ENCODE measurements around the gene RBPMS2. TPM values are rescaled to one million over a fixed set of nuclear protein-coding genes. Genes with fewer than 3 reads are reported as not detected.
A peak's percentile ranks its signal among the peaks of the same experiment; 100 is the strongest.
"Not testable (repeated sequence)": the region's sequence is repeated elsewhere in the genome, so short reads cannot be mapped to it uniquely, and the experiment has no call there.

RBPMS2 gene
- total and polyA plus RNA-seq, 5 experiments from 2014 or later, result not detected

DNA sequence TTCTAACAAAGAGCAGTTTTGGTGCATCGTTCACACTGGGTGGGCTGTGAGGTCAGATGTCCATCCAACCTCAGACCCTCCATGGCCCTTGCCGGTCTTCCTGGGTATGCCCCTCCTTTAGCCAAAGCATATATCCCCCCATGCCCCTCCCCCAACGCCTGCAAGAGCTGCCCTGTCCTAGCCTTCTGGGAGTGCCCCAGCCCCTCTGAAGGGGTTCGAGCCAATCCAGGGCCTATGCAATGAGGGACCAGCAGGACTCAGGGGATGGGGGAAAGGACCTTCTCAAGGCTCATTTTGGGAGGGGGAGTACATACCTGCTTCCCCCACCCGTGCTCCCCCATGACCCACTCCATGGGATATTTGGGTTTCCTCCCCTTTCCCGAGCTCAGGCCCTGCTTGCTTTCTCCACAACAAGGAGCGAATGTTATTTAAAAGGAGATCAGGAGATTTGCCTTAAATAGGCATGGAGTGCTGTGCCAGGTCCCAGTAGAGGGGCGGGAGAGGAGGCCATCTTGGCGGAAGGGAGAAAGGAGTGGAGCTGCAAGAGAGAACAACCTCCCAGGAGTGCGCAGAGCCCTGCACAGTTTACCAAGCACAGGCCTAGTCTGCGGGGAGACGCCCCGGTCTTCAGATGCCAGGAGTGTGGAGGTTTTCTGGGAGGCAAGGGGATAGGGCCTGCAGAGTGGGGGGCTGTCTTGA lies 31.8 kb upstream of the RBPMS2 start:
- ATAC-seq (no peak), DNase-seq (no peak)
- H3K27ac Mint-ChIP-seq, result no peak overlapping the region
- H3K4me3 Mint-ChIP-seq, result no peak overlapping the region
- no peaks in the 10 kb centered on the region for H3K36me3 Mint-ChIP-seq
- peaks cover 0 to 6% (median 4%) of the 10 kb centered on the region in 4 donors for H3K4me1 Mint-ChIP-seq
- POLR2A ChIA-PET, result interaction anchor here (0.8 kb wide), 1 partner anchor 86 kb away, joined by 3 read pairs; no protein-coding TSS in a partner anchor
- H3K27me3 Mint-ChIP-seq, result peaks cover 0 to 10% (median 2%) of the 10 kb centered on the region in 5 donors
- no peaks in the 10 kb centered on the region for H3K9me3 Mint-ChIP-seq

DNA sequence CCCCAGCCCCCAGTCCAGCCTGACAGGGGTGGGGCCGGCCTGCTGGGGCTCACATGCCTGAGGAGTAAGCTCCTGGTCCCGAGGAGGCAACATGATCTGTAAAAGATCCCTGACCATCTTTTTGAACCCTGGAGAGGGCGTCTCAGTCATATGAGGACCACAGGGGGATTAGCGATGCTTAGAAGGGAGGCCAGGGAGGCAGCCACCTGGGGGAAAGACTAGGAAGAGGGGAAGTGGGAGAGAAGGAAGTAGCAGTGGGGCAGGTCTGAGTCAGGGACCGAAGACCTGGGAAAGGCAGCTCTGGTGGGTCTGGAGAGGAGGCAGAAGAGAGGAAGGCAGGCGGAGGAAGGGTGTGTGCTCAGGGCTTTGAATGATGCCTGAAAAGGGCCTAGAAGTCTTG lies 31.1 kb upstream of the RBPMS2 start:
- POLR2A ChIA-PET, result no interaction called here

DNA sequence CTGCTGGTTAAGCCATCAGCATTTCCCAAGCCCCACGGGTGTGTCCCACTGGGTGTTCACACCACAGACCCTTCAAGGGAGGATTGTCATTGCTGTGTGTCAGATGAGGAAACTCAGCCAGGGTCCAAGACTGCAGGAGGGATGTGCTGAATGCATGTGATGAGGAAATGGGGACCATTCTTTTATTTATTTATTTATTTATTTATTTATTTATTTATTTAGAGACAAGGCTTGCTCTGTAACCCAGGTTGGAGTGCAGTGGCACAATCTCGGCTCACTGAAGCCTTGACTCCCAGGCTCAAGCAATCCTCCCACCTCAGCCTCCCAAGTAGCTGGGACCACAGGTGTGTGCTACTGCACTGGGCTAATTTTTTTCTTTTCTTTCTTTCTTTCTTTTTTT lies 29.2 kb upstream of the RBPMS2 start:
- H3K4me3 Mint-ChIP-seq, result no peak overlapping the region
- H3K27ac Mint-ChIP-seq, result peak overlapping the region in 1 of 10 donors; percentile 45
- DNase-seq, result no peak
- peaks cover 0 to 6% (median 0%) of the 10 kb centered on the region in 4 donors for H3K4me1 Mint-ChIP-seq
- H3K27me3 Mint-ChIP-seq, result peaks cover 0 to 10% (median 2%) of the 10 kb centered on the region in 5 donors
- POLR2A ChIA-PET, result interaction anchor here (0.7 kb wide), 1 partner anchor 22 kb away, joined by 3 read pairs; no protein-coding TSS in a partner anchor
- H3K9me3 Mint-ChIP-seq, result no peaks in the 10 kb centered on the region
- no peak for ATAC-seq
- no peaks in the 10 kb centered on the region for H3K36me3 Mint-ChIP-seq

More for the DNA sequence above, 31.1 kb upstream of the RBPMS2 start:
- Mint-ChIP-seq H3K27ac (peak overlapping the region in 1 of 10 donors; percentile 51), H3K27me3 (peaks cover 0 to 10% (median 2%) of the 10 kb centered on the region in 5 donors), H3K9me3 (no peaks in the 10 kb centered on the region), H3K36me3 (no peaks in the 10 kb centered on the region), H3K4me3 (no peak overlapping the region), H3K4me1 (peaks cover 0 to 8% (median 4%) of the 10 kb centered on the region in 4 donors)
- no peak for DNase-seq
- no peak for ATAC-seq

DNA sequence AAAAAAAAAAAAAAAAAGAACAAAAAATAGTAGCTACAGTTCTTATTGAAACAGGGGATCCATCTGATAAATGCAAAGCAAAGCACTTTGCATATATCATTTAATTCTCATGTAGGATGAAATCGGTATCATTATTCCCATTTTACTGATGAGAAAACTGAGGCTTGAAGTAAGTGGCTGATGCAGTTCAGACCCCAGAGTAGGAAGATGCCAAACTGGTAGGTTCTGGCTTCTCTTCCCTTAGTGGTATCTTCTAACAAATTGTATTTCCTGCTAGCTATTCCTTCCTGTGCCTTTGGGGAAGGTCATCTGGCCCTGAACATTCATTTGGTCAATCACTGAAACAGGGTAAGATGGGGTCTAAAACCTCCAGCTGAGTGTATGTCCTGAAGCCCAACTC lies 28.1 kb upstream of the RBPMS2 start:
- POLR2A ChIA-PET, result no interaction called here
- H3K36me3 Mint-ChIP-seq, result no peaks in the 10 kb centered on the region
- peaks cover 0 to 6% (median 0%) of the 10 kb centered on the region in 4 donors for H3K4me1 Mint-ChIP-seq
- H3K27ac Mint-ChIP-seq, result no peak overlapping the region
- no peak for ATAC-seq
- H3K9me3 Mint-ChIP-seq, result no peaks in the 10 kb centered on the region
- H3K27me3 Mint-ChIP-seq, result peaks cover 0 to 10% (median 0%) of the 10 kb centered on the region in 5 donors
- no peak overlapping the region for H3K4me3 Mint-ChIP-seq
- DNase-seq, result no peak

DNA sequence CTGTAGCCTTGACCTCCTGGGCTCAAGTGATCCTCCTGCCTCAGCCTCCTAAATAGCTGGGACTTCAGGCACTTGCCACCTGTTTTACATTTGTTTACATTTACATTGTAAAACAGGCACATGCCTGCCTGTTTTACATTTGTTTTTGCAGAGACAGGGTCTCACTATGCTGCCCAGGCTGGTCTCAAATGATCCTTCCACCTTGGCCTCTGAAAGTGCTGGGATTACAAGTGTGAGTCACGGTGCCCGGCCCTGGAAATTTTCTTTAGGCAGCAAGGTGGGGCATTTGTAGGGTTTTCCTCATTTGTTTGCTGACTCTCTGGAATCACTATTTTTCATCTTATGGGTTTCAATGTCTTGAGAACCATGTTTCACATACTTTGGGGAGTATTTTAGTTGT lies 25.1 kb upstream of the RBPMS2 start:
- Mint-ChIP-seq H3K4me1 (peaks cover 0 to 6% (median 0%) of the 10 kb centered on the region in 4 donors), H3K9me3 (no peaks in the 10 kb centered on the region), H3K4me3 (no peak overlapping the region), H3K27me3 (no peaks in the 10 kb centered on the region), H3K36me3 (no peaks in the 10 kb centered on the region), H3K27ac (no peak overlapping the region)
- no peak for DNase-seq
- POLR2A ChIA-PET, result no interaction called here
- no peak for ATAC-seq

DNA sequence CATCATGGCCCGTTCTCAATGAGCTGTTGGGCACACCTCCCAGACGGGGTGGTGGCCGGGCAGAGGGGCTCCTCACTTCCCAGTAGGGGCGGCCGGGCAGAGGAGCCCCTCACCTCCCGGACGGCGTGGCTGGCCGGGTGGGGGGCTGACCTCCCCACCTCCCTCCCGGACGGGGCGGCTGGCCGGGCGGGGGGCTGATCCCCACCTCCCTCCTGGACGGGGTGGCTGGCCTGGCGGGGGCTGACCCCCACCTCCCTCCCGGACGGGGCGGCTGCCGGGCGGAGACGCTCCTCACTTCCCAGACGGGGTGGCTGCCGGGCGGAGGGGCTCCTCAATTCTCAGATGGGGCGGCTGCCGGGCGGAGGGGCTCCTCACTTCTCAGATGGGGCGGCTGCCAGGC lies 23.5 kb upstream of the RBPMS2 start:
- H3K27me3 Mint-ChIP-seq, POLR2A ChIA-PET, ATAC-seq, H3K4me1 Mint-ChIP-seq, DNase-seq, H3K36me3 Mint-ChIP-seq, H3K9me3 Mint-ChIP-seq, H3K27ac Mint-ChIP-seq, H3K4me3 Mint-ChIP-seq: not testable (repeated sequence)

DNA sequence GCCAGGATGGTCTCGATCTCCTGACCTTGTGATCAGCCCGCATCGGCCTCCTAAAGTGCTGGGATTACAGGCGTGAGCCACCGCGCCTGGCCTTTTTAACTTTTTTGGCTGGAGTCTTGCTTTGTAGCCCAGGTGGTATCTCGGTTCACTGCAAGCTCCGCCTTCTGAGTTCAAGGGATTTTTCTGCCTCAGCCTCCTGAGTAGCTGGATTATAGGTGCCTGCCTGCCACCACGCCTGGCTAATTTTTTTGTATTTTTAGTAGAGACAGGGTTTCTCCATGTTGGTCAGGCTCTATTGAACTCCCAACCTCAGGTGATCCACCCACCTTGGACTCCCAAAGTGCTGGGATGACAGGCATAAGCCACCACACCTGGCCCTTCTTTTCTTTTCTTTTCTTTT lies 20.5 kb upstream of the RBPMS2 start:
- POLR2A ChIA-PET, result interaction anchor here (0.6 kb wide), 1 partner anchor 876 kb away, joined by 4 read pairs; no protein-coding TSS in a partner anchor
- ATAC-seq, H3K4me1 Mint-ChIP-seq, H3K36me3 Mint-ChIP-seq, H3K27me3 Mint-ChIP-seq, DNase-seq, H3K4me3 Mint-ChIP-seq, H3K27ac Mint-ChIP-seq, H3K9me3 Mint-ChIP-seq: not testable (repeated sequence)

DNA sequence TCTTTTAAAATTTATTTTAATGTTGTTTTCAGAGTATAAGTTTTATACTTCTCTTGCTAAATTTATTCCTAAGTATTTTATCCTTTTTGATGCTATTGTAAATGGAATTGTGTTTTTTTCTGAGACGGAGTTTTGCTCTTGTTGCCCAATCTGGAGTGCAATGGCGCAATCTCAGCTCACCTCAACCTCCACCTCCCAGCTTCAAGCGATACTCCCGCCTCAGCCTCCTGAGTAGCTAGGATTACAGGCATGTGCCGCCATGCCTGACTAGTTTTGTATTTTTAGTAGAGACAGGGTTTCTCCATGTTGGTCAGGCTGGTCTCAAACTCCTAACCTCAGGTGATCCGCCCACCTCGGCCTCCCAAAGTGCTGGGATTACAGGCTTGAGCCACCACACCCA lies 19.9 kb upstream of the RBPMS2 start:
- not testable (repeated sequence) for ATAC-seq

DNA sequence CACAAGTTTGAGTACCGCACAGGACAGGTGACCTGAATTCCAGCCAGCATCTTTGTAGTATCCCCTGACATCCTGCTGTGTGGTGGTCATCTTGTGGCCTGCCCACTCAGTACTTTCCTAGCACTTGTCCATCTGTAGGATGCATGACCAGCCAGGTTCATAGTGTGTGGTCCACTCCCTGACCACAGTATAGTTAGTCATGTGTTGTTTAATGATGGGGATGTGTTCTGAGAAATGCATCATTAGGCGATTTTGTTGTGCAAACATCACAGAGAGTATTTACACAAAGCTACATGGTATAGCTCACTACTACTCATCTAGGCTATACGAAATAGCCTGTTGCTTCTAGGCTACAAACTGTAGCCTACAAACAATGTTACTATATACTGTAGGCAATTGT lies 16.9 kb upstream of the RBPMS2 start:
- Mint-ChIP-seq H3K27me3 (no peaks in the 10 kb centered on the region), H3K27ac (no peak overlapping the region), H3K4me3 (no peak overlapping the region), H3K36me3 (no peaks in the 10 kb centered on the region), H3K9me3 (no peaks in the 10 kb centered on the region), H3K4me1 (no peaks in the 10 kb centered on the region)
- POLR2A ChIA-PET, result no interaction called here
- DNase-seq, result no peak
- ATAC-seq, result no peak

More for the DNA sequence above, 19.9 kb upstream of the RBPMS2 start:
- H3K4me3 Mint-ChIP-seq, DNase-seq, H3K9me3 Mint-ChIP-seq, H3K27me3 Mint-ChIP-seq, H3K36me3 Mint-ChIP-seq, H3K27ac Mint-ChIP-seq, H3K4me1 Mint-ChIP-seq, POLR2A ChIA-PET: not testable (repeated sequence)

DNA sequence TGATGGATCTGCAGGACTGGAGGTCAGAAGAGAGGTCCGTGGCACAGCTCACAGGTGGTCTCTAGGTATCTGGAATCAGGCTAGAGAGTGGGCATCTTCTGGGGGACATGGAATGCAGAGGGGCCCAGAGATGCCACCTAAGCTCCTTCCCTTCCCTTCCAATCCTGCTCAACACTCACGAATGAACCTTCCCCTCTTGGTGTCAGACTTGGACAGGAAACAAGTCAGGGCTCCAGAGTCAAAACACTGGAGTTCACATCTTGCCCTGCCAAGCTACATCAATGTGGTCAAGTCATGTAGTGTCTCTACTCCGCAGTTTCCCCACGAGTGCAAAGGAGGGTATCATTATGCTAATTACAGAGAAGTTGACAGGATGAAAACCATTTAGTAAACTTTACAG lies 16.0 kb upstream of the RBPMS2 start:
- Mint-ChIP-seq H3K27ac (no peak overlapping the region), H3K27me3 (no peaks in the 10 kb centered on the region), H3K4me1 (no peaks in the 10 kb centered on the region), H3K36me3 (no peaks in the 10 kb centered on the region), H3K4me3 (no peak overlapping the region), H3K9me3 (no peaks in the 10 kb centered on the region)
- DNase-seq (no peak), ATAC-seq (no peak)
- POLR2A ChIA-PET, result no interaction called here

DNA sequence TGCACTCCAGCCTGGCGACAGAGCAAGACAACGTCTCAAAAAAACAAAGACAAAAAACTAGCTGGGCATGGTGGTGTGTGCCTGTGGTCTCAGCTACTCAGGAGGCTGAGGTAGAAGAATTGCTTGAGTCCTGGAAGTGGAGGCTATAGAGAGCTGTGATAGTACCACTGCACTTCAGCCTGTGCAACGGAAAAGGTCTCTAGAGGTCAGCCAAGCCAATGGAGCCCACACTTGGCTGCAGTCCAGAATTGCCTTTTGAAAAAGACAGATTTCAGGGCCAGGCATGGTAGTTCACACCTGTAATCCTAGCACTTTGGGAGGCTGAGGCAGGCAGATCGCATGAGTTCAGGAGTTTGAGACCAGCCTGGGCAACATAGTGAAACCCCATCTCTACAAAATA lies 8.4 kb upstream of the RBPMS2 start:
- Mint-ChIP-seq H3K4me3 (no peak overlapping the region), H3K36me3 (no peaks in the 10 kb centered on the region), H3K27ac (no peak overlapping the region), H3K4me1 (peaks cover 2 to 10% (median 5%) of the 10 kb centered on the region in 4 donors), H3K27me3 (peaks cover 0 to 6% (median 5%) of the 10 kb centered on the region in 5 donors), H3K9me3 (no peaks in the 10 kb centered on the region)
- POLR2A ChIA-PET, result no interaction called here
- DNase-seq, result no peak
- ATAC-seq, result no peak

DNA sequence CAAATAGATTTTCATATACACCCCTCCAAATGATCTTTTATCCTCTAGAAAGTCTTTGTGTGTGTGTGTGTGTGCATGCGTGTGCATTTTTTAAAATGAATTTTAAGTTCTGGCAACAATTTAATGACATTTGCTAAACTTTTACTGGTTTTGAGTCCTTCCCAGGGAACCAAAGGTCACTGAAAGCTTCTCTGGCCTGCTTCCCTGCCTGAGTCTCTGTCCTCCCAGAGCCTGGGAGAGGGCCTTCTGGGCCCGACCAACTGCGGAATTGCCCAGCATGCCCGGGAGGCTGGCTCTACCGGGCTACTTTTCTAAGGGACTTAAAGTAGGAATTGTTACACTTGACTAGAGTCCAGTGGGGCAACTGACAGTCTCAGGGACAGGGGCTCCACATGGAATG lies 7.4 kb upstream of the RBPMS2 start:
- POLR2A ChIA-PET, result no interaction called here
- ATAC-seq (no peak), DNase-seq (no peak)
- Mint-ChIP-seq H3K9me3 (no peaks in the 10 kb centered on the region), H3K36me3 (no peaks in the 10 kb centered on the region), H3K27me3 (peaks cover under 1 to 6% (median 5%) of the 10 kb centered on the region in 5 donors), H3K4me1 (peaks cover 2 to 10% (median 5%) of the 10 kb centered on the region in 4 donors), H3K4me3 (no peak overlapping the region), H3K27ac (peak overlapping the region in 2 of 10 donors; percentile 10 to 21)

DNA sequence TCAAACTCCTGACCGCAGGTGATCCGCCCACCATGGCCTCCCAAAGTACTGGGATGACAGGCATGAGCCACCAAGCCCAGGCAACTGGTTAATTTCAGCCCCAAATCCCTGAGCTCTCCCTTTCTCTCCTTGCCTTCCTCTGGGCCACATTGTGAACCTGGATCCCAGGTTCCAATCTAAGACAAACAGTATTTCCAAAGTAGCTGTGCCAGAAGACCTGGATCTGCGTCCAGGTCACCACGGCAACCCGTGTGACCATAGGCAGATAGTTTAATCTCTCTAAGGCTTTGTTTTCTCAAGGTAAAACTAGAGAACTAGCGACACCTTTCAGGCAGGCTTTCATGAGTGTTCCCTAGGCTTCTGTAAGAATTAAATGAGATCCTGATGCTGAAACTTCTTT lies 5.9 kb upstream of the RBPMS2 start:
- Mint-ChIP-seq H3K4me1 (peaks cover 2 to 13% (median 5%) of the 10 kb centered on the region in 4 donors), H3K9me3 (no peaks in the 10 kb centered on the region), H3K4me3 (no peak overlapping the region), H3K27ac (no peak overlapping the region), H3K27me3 (peaks cover 6 to 15% (median 12%) of the 10 kb centered on the region in 5 donors), H3K36me3 (no peaks in the 10 kb centered on the region)
- ATAC-seq (no peak), DNase-seq (no peak)
- POLR2A ChIA-PET, result no interaction called here

Measured in naive thymus-derived CD8-positive, alpha-beta T cell (primary cell).